Right renal cortex interstitium (tissue), 3 donors: ENCODE measurements around the gene AZIN2. TPM values are rescaled to one million over a fixed set of nuclear protein-coding genes. Genes with fewer than 3 reads are reported as not detected.
"Not testable (repeated sequence)": the region's sequence is repeated elsewhere in the genome, so short reads cannot be mapped to it uniquely, and the experiment has no call there.

ENCODE experiments used
- DNase-seq, 3 donors: peaks; one replicate each; pipeline ENCODE4 v3.0.0-alpha.2; 2013; ENCODE audit warnings: low read depth in 3 of 3, low spot score in 2 of 3
- polyA plus RNA-seq, 3 donors: library from polyadenylated mRNA; unstranded; fragments of 120-200 nt; gene quantifications; one replicate each; pipeline ENCODE4 v1.2.1, GENCODE V29; 2013; ENCODE audit not compliant: insufficient read length in 3 of 3

AZIN2 gene
- polyA plus RNA-seq, 3 donors: 5.2 to 7.6 (median 5.5) TPM

DNA sequence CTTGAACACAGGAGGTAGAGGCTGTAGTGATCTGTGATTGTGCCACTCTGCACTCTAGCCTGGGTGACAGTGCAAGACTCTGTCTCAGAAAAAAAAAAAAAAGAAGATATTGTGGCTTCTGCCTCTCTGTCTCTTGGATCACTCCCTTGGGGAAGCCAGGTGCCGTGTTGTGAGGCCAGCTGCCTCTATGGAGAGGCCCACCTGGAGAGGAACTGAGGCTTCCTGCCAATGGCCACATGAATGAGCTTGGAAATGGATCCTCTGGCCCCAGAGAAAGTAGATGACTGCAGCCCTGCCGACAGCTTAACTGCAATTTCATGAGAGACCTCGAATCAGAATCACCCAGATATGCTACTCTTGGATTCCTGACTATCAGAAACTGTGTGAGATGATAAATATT is 24.5 kb upstream of the AZIN2 start:
- DNase-seq: no peak

DNA sequence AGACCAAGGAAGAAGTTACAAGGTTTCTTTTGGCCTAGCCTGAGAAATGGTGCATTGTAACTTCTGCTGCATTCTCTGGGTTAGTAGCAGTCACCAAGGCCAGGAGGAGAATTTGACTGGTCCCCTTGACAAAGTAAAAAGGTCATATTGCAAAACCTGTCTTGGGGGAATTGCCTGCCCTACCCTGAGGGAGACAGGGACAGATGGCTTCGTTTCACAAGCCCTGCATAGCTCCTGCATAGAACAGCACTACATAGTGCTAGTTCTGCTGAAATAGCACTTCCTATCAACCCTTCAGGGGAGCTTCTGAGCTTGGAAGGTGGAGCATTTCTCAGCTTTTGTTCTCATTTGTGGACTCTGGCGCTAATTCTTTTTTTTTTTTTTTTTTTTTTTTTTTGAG is 23.9 kb upstream of the AZIN2 start:
- DNase-seq: no peak

- DNase-seq: no peak
Measured at GRCh38 chr1:33060579-33061083, 20.3 kb upstream of the AZIN2 start.

DNA sequence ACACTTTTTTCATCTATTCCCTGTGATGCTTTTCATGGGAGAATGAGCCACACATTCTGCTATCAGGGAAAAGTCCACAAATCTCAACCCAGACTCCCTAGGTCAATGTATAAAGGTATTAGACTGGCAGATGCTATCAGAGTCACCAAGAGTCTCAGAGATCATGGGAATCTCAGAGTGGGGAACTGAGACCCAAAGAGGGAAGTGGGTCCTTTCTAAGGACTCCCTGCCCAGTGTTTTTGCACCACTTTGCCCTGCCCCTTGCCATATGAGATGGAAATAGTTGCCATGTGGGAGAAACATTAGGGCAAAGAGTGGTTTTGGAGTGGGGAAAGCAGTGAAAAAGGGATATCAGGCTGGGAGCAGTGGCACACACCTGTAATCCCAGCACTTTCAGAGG is 19.1 kb upstream of the AZIN2 start:
- no peak for DNase-seq

DNA sequence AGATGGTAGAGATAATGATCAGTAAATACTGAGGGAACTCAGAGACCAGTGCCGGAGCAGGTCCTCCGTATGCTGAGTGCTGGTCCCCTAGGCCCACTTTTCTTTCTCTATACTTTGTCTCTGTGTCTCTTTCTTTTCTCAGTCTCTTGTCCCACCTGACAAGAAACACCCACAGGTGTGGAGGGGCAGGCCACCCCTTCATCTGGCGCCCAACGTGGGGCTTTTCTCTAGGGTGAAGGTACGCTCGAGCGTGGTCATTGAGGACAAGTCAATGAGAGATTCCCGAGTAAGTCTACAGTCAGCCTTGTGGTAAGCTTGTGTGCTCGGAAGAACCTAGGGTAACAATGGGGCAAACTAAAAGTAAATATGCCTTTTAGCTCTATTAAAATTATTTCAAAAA is 16.7 kb upstream of the AZIN2 start:
- DNase-seq: not testable (repeated sequence)

GRCh38 chr1:33065301-33065700 is 15.7 kb upstream of the AZIN2 start:
- DNase-seq: no peak

DNA sequence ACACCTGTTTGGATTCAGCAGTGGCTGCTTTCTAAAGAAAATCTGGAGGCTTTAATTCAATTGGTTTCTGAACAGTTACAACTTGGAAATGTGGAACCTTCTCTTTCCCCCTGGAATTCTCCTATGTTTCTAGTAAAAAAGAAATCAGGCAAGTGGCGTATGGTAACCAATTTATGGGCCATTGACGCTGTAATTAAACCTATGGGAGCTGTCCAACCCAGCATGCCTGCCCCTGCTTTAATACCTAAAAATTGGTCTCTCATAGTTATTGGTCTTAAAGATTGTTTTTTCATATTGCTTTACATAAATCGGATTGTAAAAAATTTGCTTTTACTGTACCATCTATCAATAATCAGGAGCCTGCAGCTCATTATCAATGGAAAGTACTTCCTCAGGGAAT is 14.5 kb upstream of the AZIN2 start:
- not testable (repeated sequence) for DNase-seq

GRCh38 chr1:33068108-33068507 is 12.8 kb upstream of the AZIN2 start:
- DNase-seq: not testable (repeated sequence)

DNA sequence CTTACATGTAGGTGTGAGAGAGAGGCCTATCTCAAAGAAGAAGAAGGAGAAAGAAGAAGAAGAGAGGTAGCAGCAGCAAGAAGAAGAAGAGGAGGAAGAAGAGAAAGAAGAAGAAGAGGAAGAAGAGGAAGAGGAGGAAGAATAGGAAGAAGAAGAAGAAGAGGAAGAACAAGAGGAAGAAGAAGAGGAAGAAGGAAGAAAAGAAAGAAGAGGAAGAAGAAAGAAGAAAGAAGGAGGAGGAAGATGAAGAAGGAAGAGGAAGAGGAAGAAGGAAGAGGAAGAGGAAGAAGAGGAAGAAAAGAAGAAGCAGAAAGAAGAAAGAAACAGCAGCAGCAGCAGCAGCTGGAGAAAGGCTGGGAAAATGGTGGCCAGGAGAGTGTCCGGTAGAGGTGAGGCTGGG is 10.3 kb upstream of the AZIN2 start:
- DNase-seq: no peak

GRCh38 chr1:33072707-33073106 is 8.2 kb upstream of the AZIN2 start:
- no peak for DNase-seq

DNA sequence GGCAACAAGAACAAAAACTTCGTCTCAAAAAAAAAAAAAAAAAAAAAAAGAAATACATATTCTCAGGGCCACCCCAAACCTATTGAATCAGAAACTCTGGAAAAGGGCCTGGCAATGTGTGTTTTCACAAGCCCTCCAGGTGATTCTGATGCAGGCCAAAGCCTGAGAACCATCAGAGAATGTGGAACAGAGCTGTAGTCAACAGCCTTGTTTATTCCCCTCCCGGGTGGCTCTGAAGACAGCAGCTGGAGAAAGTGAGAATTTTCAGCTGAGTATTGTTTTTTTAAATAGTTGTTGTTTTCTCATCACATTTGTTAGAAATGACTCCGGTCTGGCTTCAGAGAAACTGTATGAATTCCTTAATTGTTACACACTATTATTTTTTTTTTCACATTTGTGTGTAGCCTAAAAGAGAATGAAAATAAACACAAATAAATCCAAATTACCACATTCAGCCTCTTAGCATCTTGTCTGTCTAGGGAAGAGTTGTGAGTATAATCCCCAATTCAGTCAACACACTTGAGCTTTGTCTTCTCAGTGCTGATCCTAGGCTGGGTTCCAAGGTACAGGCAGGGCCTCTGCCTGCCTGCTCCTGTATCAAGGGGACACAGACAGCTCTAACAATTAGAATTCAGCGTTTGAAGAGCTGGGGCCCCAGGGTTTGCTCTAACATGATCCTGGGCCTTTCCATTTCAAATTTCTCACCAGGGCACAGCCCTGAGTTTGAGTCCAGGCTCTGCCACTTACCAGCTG is 6.6 kb upstream of the AZIN2 start:
- DNase-seq: no peak

- no peak for DNase-seq
Measured at GRCh38 chr1:33078030-33078591, 2.8 kb upstream of the AZIN2 start.

DNA sequence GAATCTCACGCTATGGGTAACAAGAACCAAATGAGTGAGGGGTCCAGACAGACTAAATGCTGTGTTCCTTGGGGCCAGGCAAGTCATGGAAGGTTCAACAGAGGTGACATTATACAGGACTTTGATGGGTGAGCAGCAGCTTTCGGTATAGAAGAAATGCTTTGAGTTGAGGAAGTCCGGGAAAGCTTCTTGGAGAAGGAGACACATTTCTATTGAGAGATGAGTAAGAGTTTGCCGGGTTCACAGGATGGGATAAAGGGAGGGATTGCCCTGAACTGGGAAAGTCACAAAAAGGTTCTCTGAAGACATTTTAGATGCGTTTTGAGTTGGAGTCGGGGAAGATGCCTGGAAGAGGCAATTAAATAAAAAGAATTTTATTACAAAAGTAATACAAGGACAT is 580 bp upstream of the AZIN2 start:
- DNase-seq: no peak

DNA sequence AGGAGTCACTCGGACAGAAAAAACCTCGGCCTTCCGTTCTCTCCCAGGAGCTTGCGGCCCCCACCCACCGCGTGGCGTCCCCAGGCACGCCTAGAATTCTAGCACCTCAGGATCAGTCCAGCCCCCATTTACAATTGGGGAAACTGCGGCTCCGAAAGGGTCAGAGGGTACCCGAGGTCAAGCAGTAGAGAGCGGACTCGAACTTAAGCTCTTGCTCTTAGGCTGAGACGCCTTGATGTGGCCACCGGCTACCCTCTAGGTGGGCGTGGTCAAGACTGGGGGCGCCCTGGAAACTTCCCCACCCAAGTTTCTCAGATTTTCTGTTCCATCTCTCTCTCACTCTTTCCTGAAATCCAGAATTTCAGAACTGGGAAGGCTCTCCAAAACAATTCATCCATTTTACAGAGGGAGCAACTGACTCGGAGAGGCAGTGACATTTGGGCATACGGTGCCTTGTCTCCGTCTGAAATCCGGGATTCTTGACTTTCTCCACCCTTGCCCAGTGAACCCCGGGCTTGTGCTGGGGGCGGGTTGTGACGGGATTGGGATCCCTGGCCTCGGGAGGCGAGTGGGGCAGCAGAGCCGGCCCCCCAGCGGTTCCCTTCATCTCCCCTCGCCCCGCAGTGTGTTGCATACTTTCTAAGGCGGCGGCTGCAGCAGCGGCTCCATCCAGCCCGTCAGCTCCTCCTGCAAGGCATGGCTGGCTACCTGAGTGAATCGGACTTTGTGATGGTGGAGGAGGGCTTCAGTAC is 777 bp downstream of the AZIN2 start:
- DNase-seq: no peak

DNA sequence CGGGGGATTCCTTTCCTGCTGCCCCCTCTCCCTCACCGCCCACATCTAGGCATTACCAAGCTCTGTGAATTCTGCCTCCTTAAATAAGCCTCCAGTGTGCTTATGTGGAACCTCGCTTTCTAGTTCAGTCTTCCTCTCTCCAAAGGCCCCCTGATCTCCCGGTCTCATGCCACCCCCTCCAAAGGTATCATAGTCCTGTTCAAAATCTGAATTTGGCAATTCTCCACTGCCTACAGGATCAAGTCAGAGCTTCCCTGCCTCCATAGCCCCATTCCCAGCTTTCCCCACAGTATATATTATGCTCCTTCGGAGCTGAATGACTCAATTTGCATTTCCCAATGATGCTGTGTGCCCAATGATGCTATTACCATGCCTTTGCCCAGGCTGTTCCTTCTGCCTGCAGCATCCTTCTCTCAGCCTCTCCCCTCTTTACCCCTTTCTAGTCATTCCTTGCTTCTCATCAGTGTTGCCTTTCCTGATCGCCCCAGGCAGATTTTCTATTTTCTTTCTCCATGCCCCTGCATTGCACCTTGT is 1.7 kb downstream of the AZIN2 start:
- no peak for DNase-seq

DNA sequence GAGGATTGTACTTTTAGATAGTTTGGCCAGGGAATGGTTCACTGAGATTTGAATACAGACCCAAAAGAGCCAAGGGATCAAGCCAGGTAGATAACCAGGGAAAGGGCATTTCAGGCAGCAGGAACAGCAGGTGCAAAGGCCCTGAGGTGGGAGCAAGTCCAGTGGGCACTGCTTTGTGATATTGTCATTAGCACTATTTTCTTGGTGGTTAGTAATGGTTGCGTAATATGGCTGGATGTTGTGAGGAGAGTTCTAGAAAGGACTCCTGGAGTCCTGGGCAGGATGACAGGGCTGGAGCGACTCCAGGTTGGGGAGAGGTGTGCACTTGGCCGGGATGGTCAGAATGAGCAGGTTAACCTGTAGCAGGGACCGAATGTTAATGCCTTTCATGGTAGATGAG is 4.4 kb downstream of the AZIN2 start:
- no peak for DNase-seq

- DNase-seq: peak in 2 of 3 donors; percentile 45 to 57
Measured at GRCh38 chr1:33086384-33086850, 5.5 kb downstream of the AZIN2 start.

DNA sequence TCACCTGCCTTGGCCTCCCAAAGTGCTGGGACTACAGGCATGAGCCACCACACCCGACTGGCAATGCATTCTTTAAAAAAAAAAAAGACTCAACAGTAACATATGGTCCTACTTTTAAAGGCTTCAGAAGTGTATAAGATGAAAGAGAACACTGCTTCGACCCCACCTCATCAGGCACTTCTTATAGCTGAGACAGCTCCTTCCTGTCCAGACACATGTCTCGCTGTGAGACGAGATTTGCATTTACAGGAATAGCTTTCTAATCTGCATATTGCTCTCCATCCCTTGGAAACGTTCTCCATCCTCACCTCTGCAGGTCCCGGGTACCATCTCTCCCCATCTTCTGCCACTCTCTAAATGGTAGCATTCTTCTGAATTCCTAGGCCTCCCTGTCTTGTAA is 6.7 kb downstream of the AZIN2 start:
- no peak for DNase-seq

DNA sequence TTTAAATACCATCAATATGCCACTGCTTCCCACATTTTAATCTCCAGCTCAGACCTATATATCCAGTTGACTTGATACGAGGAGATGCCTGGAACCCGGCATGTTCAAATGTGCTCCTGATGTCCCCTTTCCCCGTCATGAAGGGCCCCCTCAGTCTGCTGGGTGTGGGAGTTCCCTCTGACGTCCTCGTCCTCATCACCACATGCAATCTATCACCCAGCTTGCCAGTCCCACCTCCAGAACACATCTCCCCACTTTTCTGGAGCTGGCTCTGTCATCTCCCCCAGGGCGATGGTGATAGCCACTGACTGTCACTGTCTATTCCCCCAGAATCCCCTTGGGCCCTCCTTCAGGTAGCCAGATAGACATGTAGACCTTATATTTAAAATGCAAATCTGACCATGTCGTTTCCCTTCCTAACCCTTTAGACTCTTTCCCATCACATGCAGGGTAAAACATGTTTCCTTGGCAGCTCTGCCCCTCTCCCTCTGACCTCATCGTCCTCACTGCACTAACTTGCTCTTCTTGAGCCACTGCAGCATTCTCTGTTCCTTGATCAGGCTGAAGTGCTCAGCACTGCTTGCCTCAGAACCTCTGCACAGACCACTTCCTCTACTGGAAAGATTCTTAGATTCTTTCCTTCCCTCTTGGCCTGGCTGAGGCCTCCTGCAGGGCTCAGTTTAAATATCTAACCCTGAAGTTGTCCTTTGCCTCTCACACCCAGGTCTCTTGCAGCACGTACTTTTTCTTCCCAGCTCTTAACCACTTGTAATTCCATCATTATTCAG is 7.4 kb downstream of the AZIN2 start:
- no peak for DNase-seq

GRCh38 chr1:33089457-33089856 is 8.5 kb downstream of the AZIN2 start:
- DNase-seq: no peak

- DNase-seq: no peak
Measured at GRCh38 chr1:33092438-33092837, 11.5 kb downstream of the AZIN2 start.
